OCI-LY1 (cell line): Measurements from ENCODE around the gene COL16A1.
"Not testable (repeated sequence)": the region's sequence is repeated elsewhere in the genome, so short reads cannot be mapped to it uniquely, and the experiment has no call there.

ENCODE experiments used
- H2AFZ ChIP-seq: fragments of 200-600 bp; sonication (generic), shearing (Covaris generic); 2 replicates; pipeline ENCODE4 v1.6.0; 2014; ENCODE audit warnings: antibody characterized with exemption, mild to moderate bottlenecking, low read length
- H3F3A ChIP-seq: fragments of 200-600 bp; sonication (generic), shearing (Covaris generic); 2 replicates; pipeline ENCODE4 v1.6.0; 2014; ENCODE audit warnings: mild to moderate bottlenecking, antibody characterized with exemption, low read length, moderate library complexity; ENCODE audit not compliant: insufficient read depth
- H3K27ac ChIP-seq: fragments of 200-600 bp; sonication (generic); 2 replicates; pipeline ENCODE4 v1.5.1; 2014; ENCODE audit warnings: low read length, mixed run types, mild to moderate bottlenecking, low read depth; ENCODE audit not compliant: poor library complexity, severe bottlenecking
- H3K27me3 ChIP-seq: fragments of 200-600 bp; sonication (generic); 2 replicates; pipeline ENCODE4 v1.6.0; 2014; ENCODE audit warnings: antibody characterized with exemption, mild to moderate bottlenecking, low read length, moderate library complexity; ENCODE audit not compliant: insufficient read depth
- H3K36me3 ChIP-seq: fragments of 200-600 bp; sonication (generic); 2 replicates; pipeline ENCODE4 v1.6.1; 2014; ENCODE audit warnings: mild to moderate bottlenecking, antibody characterized with exemption, low read length, moderate library complexity, mixed read lengths; ENCODE audit not compliant: insufficient read depth
- H3K4me1 ChIP-seq: fragments of 200-600 bp; sonication (generic); 2 replicates; pipeline ENCODE4 v1.5.1; 2014; ENCODE audit warnings: mild to moderate bottlenecking, low read length, moderate library complexity; ENCODE audit not compliant: insufficient read depth, severe bottlenecking
- H3K4me2 ChIP-seq: fragments of 200-600 bp; sonication (generic), shearing (Covaris generic); 2 replicates; pipeline ENCODE4 v1.6.1; 2014; ENCODE audit warnings: low read length
- H3K4me3 ChIP-seq: fragments of 200-600 bp; sonication (generic); 2 replicates; pipeline ENCODE4 v1.5.1; 2014; ENCODE audit warnings: low read length, low read depth, mild to moderate bottlenecking, mixed read lengths; ENCODE audit not compliant: poor library complexity, severe bottlenecking
- H3K79me2 ChIP-seq: fragments of 200-600 bp; shearing (Covaris generic); 2 replicates; pipeline ENCODE4 v1.6.1; 2016; ENCODE audit warnings: mixed run types, low read length, mixed read lengths; ENCODE audit not compliant: insufficient read depth
- H3K9ac ChIP-seq: fragments of 200-600 bp; sonication (generic), shearing (Covaris generic); 2 replicates; pipeline ENCODE4 v1.6.1; 2014; ENCODE audit warnings: mild to moderate bottlenecking, low read length, mixed read lengths
- H3K9me2 ChIP-seq: fragments of 200-600 bp; sonication (generic), shearing (Covaris generic); 2 replicates; pipeline ENCODE4 v1.6.1; 2014; ENCODE audit warnings: low read depth, mild to moderate bottlenecking, low read length, mixed read lengths
- H3K9me3 ChIP-seq: fragments of 200-600 bp; shearing (Covaris generic); 2 replicates; pipeline ENCODE4 v1.6.1; 2014; ENCODE audit warnings: low read length, mixed read lengths
- H4K20me1 ChIP-seq: fragments of 200-600 bp; sonication (generic), shearing (Covaris generic); 2 replicates; pipeline ENCODE4 v1.6.0; 2016; ENCODE audit warnings: mild to moderate bottlenecking, low read length; ENCODE audit not compliant: insufficient read depth
- CTCF ChIP-seq: fragments of 200-600 bp; sonication (generic), shearing (Covaris generic); IDR thresholded peaks from 2 replicates; pipeline ENCODE4 v1.5.1; 2017; ENCODE audit warnings: mild to moderate bottlenecking, antibody characterized with exemption, low read length, moderate library complexity, mixed read lengths
- EZH2 ChIP-seq: fragments of 200-600 bp; sonication (generic), shearing (Covaris generic); IDR thresholded peaks from 2 replicates; pipeline ENCODE4 v1.8.0; 2017; ENCODE audit warnings: borderline replicate concordance, mixed run types, mild to moderate bottlenecking, antibody characterized with exemption, low read length, moderate library complexity, mixed read lengths

Gene COL16A1

GRCh38 chr1:31707711-31708110 is 3.9 kb upstream of the COL16A1 start:
- no peak overlapping the region for H3K4me2 ChIP-seq
- no peaks in the 10 kb centered on the region for H3K9me2 ChIP-seq
- no peaks in the 10 kb centered on the region for H3K9me3 ChIP-seq
- no peaks in the 10 kb centered on the region for H3K79me2 ChIP-seq
- no peak overlapping the region for H2AFZ ChIP-seq
- peaks cover 14% of the 10 kb centered on the region; the same call in 1 of the 2 replicates for H3K27me3 ChIP-seq
- H3K36me3 ChIP-seq, result no peaks in the 10 kb centered on the region
- H3K27ac ChIP-seq, result no peak overlapping the region
- no peaks in the 10 kb centered on the region for H4K20me1 ChIP-seq
- no peaks in the 10 kb centered on the region for H3K4me1 ChIP-seq
- H3K4me3 ChIP-seq, result no peak overlapping the region
- H3K9ac ChIP-seq, result no peak overlapping the region
- TF ChIP-seq CTCF (no peak), EZH2 (no peak)
- H3F3A ChIP-seq, result no peaks in the 10 kb centered on the region

GRCh38 chr1:31707059-31707600 is 3.3 kb upstream of the COL16A1 start:
- not testable (repeated sequence) for H3K9me2 ChIP-seq, H3K4me2 ChIP-seq, H4K20me1 ChIP-seq, H3K9me3 ChIP-seq, H2AFZ ChIP-seq, H3K79me2 ChIP-seq, H3K4me3 ChIP-seq, H3F3A ChIP-seq, H3K36me3 ChIP-seq, H3K4me1 ChIP-seq, H3K27ac ChIP-seq, H3K9ac ChIP-seq
- peaks cover 14% of the 10 kb centered on the region; the same call in 1 of the 2 replicates for H3K27me3 ChIP-seq

GRCh38 chr1:31706384-31707058 is 2.7 kb upstream of the COL16A1 start:
- Histone ChIP-seq H4K20me1 (no peaks in the 10 kb centered on the region), H2AFZ (no peak overlapping the region), H3K27ac (no peak overlapping the region)

More at GRCh38 chr1:31706384-31707058, 2.7 kb upstream of the COL16A1 start:
- no peak overlapping the region for H3K9ac ChIP-seq
- H3K4me1 ChIP-seq, result no peaks in the 10 kb centered on the region
- H3F3A ChIP-seq, result no peaks in the 10 kb centered on the region
- H3K27me3 ChIP-seq, result peaks cover 14% of the 10 kb centered on the region; the same call in 1 of the 2 replicates
- H3K4me2 ChIP-seq, result no peak overlapping the region
- no peaks in the 10 kb centered on the region for H3K79me2 ChIP-seq
- no peak for TF ChIP-seq EZH2
- TF ChIP-seq CTCF, result no peak
- no peaks in the 10 kb centered on the region for H3K9me2 ChIP-seq
- H3K36me3 ChIP-seq, result no peaks in the 10 kb centered on the region
- H3K9me3 ChIP-seq, result no peaks in the 10 kb centered on the region
- H3K4me3 ChIP-seq, result no peak overlapping the region
